Measurements from ENCODE around the gene HTR4.

HTR4 gene

GRCh38 chr5:148454576-148454975, 199.8 kb downstream of the HTR4 start:
- Histone ChIP-seq H3K4me1 (ENCODE audit: insufficient read depth, insufficient read length) (no peaks in the 10 kb centered on the region), H3K9me3 (ENCODE audit: insufficient read depth, low read length) (no peaks in the 10 kb centered on the region), H3K36me3 (ENCODE audit: insufficient read depth, insufficient read length, low read length) (no peaks in the 10 kb centered on the region), H3K27me3 (ENCODE audit: insufficient read depth, insufficient read length) (no peaks in the 10 kb centered on the region), H3K9ac (ENCODE audit: insufficient read length, low read depth) (no peak overlapping the region), H3K4me3 (ENCODE audit: insufficient read length, low read depth) (no peak overlapping the region)
- TF ChIP-seq ZNF274 (IDR thresholded peaks at IDR 0.05; ENCODE audit: low read depth, low read length), result no peak
- no peak for TF ChIP-seq SUZ12 (IDR thresholded peaks at IDR 0.05; ENCODE audit: extremely low read depth, insufficient read depth, insufficient read length)
- TF ChIP-seq YY1 (IDR thresholded peaks at IDR 0.05; ENCODE audit: insufficient read depth, insufficient read length), result no peak
- no peak for DNase-seq (ENCODE audit: low read depth, low spot score)

DNA sequence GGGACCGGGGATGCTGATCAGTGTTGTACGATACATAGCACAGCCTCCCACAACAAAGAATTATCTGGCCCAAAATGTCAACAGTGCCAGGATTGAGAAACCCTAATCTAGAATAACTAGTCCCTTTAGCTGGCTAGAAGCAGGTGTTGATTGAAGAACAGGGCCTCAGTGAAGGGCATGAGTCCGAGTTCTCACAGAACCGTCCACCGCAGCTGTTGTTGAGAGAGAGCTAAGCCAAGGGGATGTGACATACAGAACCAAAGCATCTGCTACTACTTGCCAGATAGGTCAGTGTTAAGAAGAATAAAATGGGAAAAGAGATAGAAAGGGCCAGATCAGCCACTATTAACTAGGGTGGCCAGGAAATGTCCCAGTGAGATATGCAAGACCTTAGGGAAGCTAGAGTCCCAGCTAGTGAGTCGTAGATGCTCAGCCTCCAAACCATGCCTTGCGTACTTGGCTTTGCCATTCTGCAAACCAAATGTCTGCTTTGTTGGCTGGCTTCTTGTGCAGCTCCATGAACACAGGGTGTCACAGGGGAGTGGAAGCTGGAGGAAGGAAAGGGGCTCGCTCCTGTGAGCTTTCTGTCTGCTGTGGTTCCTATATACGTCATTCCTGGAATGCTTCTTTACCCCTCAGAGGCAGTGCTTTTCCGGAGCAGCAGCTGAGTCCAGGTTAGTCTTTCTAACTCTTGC, 201.7 kb downstream of the HTR4 start:
- H3K9ac ChIP-seq (ENCODE audit: insufficient read length, low read depth), result no peak overlapping the region
- H3K4me3 ChIP-seq (ENCODE audit: insufficient read length, low read depth), result no peak overlapping the region
- no peak for TF ChIP-seq ZNF274 (IDR thresholded peaks at IDR 0.05; ENCODE audit: low read depth, low read length)
- TF ChIP-seq SUZ12 (IDR thresholded peaks at IDR 0.05; ENCODE audit: extremely low read depth, insufficient read depth, insufficient read length), result no peak
- no peak for TF ChIP-seq YY1 (IDR thresholded peaks at IDR 0.05; ENCODE audit: insufficient read depth, insufficient read length)
- no peaks in the 10 kb centered on the region for H3K36me3 ChIP-seq (ENCODE audit: insufficient read depth, insufficient read length, low read length)
- no peaks in the 10 kb centered on the region for H3K27me3 ChIP-seq (ENCODE audit: insufficient read depth, insufficient read length)
- H3K4me1 ChIP-seq (ENCODE audit: insufficient read depth, insufficient read length), result no peaks in the 10 kb centered on the region
- DNase-seq (ENCODE audit: low read depth, low spot score), result no peak
- no peaks in the 10 kb centered on the region for H3K9me3 ChIP-seq (ENCODE audit: insufficient read depth, low read length)

- no peak overlapping the region for H3K4me3 ChIP-seq (ENCODE audit: insufficient read length, low read depth)
- H3K9me3 ChIP-seq (ENCODE audit: insufficient read depth, low read length), result no peaks in the 10 kb centered on the region
- H3K27me3 ChIP-seq (ENCODE audit: insufficient read depth, insufficient read length), result no peaks in the 10 kb centered on the region
- H3K9ac ChIP-seq (ENCODE audit: insufficient read length, low read depth), result no peak overlapping the region
- no peaks in the 10 kb centered on the region for H3K4me1 ChIP-seq (ENCODE audit: insufficient read depth, insufficient read length)
- peaks cover 9% of the 10 kb centered on the region for H3K36me3 ChIP-seq (ENCODE audit: insufficient read depth, insufficient read length, low read length)
- TF ChIP-seq YY1 (IDR thresholded peaks at IDR 0.05; ENCODE audit: insufficient read depth, insufficient read length) (no peak), ZNF274 (IDR thresholded peaks at IDR 0.05; ENCODE audit: low read depth, low read length) (no peak)
- DNase-seq (ENCODE audit: low read depth, low spot score), result no peak
These were observed 207.7 kb downstream of the HTR4 start for GRCh38 chr5:148446611-148447010.

DNA sequence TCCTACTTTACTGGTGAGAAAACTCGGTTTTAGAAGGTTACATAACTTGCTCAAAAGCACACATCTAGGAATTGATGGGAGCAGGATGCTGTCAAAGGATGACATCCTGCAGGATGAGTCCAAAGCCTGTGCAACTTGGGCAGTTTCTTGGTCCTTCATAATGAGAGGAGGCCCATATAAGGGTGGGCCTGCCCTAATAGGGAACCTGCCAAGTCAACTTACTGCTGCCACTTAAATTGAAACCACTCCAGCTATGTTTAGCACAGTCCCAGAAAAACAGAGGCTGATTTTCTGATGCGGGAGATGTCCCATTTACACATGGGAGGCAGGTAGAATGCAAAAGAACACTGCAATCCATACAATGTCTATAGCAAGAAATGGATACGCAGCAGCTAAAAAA, 208.7 kb downstream of the HTR4 start:
- Histone ChIP-seq H3K4me3 (ENCODE audit: insufficient read length, low read depth) (no peak overlapping the region), H3K9me3 (ENCODE audit: insufficient read depth, low read length) (no peaks in the 10 kb centered on the region), H3K9ac (ENCODE audit: insufficient read length, low read depth) (no peak overlapping the region), H3K4me1 (ENCODE audit: insufficient read depth, insufficient read length) (no peaks in the 10 kb centered on the region), H3K36me3 (ENCODE audit: insufficient read depth, insufficient read length, low read length) (peaks cover 19% of the 10 kb centered on the region), H3K27me3 (ENCODE audit: insufficient read depth, insufficient read length) (no peaks in the 10 kb centered on the region)
- TF ChIP-seq ZNF274 (IDR thresholded peaks at IDR 0.05; ENCODE audit: low read depth, low read length) (no peak), SUZ12 (IDR thresholded peaks at IDR 0.05; ENCODE audit: extremely low read depth, insufficient read depth, insufficient read length) (no peak), YY1 (IDR thresholded peaks at IDR 0.05; ENCODE audit: insufficient read depth, insufficient read length) (no peak)
- DNase-seq (ENCODE audit: low read depth, low spot score), result no peak

DNA sequence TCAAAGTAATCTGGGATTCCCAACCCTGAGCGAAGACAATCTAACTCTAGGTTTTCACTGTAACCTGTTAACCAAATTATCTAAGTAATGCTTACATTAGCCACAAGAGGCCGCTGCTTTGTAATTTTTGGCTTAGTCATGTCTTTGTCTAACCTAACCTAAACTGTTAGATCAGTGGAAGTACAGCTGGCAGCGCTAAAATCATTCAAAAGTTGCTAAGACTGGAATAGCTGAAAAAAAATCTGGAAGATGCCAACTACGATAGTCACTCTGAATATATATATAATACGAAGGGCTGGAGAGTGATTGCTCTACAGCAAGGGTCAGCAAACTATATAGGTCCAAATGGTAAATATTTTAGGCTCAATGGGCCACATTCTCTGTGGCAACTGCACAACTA, 210.3 kb downstream of the HTR4 start:
- H3K4me3 ChIP-seq (ENCODE audit: insufficient read length, low read depth), result no peak overlapping the region
- H3K9ac ChIP-seq (ENCODE audit: insufficient read length, low read depth), result no peak overlapping the region
- peak; percentile 36 for DNase-seq (ENCODE audit: low read depth, low spot score)
- H3K4me1 ChIP-seq (ENCODE audit: insufficient read depth, insufficient read length), result no peaks in the 10 kb centered on the region
- H3K9me3 ChIP-seq (ENCODE audit: insufficient read depth, low read length), result no peaks in the 10 kb centered on the region
- TF ChIP-seq SUZ12 (IDR thresholded peaks at IDR 0.05; ENCODE audit: extremely low read depth, insufficient read depth, insufficient read length), result no peak
- TF ChIP-seq ZNF274 (IDR thresholded peaks at IDR 0.05; ENCODE audit: low read depth, low read length), result no peak
- TF ChIP-seq YY1 (IDR thresholded peaks at IDR 0.05; ENCODE audit: insufficient read depth, insufficient read length), result no peak
- H3K27me3 ChIP-seq (ENCODE audit: insufficient read depth, insufficient read length), result no peaks in the 10 kb centered on the region
- peaks cover 30% of the 10 kb centered on the region for H3K36me3 ChIP-seq (ENCODE audit: insufficient read depth, insufficient read length, low read length)

GRCh38 chr5:148443241-148443640, 211.1 kb downstream of the HTR4 start:
- Histone ChIP-seq H3K4me3 (ENCODE audit: insufficient read length, low read depth) (no peak overlapping the region), H3K9me3 (ENCODE audit: insufficient read depth, low read length) (no peaks in the 10 kb centered on the region), H3K4me1 (ENCODE audit: insufficient read depth, insufficient read length) (no peaks in the 10 kb centered on the region), H3K36me3 (ENCODE audit: insufficient read depth, insufficient read length, low read length) (peaks cover 38% of the 10 kb centered on the region), H3K9ac (ENCODE audit: insufficient read length, low read depth) (no peak overlapping the region), H3K27me3 (ENCODE audit: insufficient read depth, insufficient read length) (no peaks in the 10 kb centered on the region)
- no peak for DNase-seq (ENCODE audit: low read depth, low spot score)
- no peak for TF ChIP-seq YY1 (IDR thresholded peaks at IDR 0.05; ENCODE audit: insufficient read depth, insufficient read length)
- no peak for TF ChIP-seq SUZ12 (IDR thresholded peaks at IDR 0.05; ENCODE audit: extremely low read depth, insufficient read depth, insufficient read length)
- no peak for TF ChIP-seq ZNF274 (IDR thresholded peaks at IDR 0.05; ENCODE audit: low read depth, low read length)

- TF ChIP-seq SUZ12 (IDR thresholded peaks at IDR 0.05; ENCODE audit: extremely low read depth, insufficient read depth, insufficient read length), result no peak
- TF ChIP-seq YY1 (IDR thresholded peaks at IDR 0.05; ENCODE audit: insufficient read depth, insufficient read length), result no peak
- no peak for TF ChIP-seq ZNF274 (IDR thresholded peaks at IDR 0.05; ENCODE audit: low read depth, low read length)
- Histone ChIP-seq H3K4me1 (ENCODE audit: insufficient read depth, insufficient read length) (no peaks in the 10 kb centered on the region), H3K36me3 (ENCODE audit: insufficient read depth, insufficient read length, low read length) (peaks cover 64% of the 10 kb centered on the region), H3K4me3 (ENCODE audit: insufficient read length, low read depth) (no peak overlapping the region), H3K9ac (ENCODE audit: insufficient read length, low read depth) (no peak overlapping the region), H3K9me3 (ENCODE audit: insufficient read depth, low read length) (no peaks in the 10 kb centered on the region), H3K27me3 (ENCODE audit: insufficient read depth, insufficient read length) (no peaks in the 10 kb centered on the region)
- no peak for DNase-seq (ENCODE audit: low read depth, low spot score)
These were observed 215.4 kb downstream of the HTR4 start for GRCh38 chr5:148438933-148439332.
